Superior temporal gyrus (tissue), 1 donor: ENCODE data around the gene GPR107.

Experiments
- DNase-seq: peaks from one replicate; pipeline ENCODE4 v3.0.0-alpha.2; 2016; ENCODE audit errors: extremely low spot score

GPR107 gene

GRCh38 chr9:130027533-130028365, 26.0 kb upstream of the GPR107 start:
- no peak for DNase-seq

DNA sequence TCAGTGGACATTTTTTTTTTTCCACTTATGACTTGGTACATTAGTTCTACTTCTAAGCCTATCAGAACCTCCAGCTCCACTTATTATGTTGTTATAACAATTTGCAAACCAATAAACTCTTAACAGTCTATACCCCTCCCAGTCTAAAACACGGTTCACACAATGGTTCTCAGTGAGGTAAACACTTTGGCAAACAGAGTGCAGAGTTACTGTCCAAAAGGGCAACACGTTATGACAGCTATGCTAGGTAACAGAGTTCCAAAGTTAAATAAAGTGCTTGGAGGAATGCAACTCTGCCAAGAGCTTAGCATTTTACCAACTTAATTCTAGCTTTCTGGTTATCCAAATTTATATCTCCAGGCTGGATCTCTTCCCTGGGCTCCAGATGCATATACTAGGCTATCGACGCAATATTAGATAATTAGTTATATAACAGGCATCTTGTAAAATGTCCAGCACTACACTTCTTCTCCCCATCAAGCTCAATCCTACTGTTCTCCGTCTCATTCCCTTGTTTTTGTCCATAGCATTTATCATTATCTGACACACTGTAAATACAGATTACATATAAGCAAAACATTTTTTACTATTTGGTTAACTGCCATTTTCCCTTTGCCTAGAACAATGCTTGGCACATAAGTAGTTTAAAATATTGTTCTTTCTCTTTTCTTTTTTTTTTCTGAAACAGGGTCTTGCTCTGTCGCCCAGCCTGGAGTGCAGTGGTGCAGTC, 25.0 kb upstream of the GPR107 start:
- no peak for DNase-seq

DNA sequence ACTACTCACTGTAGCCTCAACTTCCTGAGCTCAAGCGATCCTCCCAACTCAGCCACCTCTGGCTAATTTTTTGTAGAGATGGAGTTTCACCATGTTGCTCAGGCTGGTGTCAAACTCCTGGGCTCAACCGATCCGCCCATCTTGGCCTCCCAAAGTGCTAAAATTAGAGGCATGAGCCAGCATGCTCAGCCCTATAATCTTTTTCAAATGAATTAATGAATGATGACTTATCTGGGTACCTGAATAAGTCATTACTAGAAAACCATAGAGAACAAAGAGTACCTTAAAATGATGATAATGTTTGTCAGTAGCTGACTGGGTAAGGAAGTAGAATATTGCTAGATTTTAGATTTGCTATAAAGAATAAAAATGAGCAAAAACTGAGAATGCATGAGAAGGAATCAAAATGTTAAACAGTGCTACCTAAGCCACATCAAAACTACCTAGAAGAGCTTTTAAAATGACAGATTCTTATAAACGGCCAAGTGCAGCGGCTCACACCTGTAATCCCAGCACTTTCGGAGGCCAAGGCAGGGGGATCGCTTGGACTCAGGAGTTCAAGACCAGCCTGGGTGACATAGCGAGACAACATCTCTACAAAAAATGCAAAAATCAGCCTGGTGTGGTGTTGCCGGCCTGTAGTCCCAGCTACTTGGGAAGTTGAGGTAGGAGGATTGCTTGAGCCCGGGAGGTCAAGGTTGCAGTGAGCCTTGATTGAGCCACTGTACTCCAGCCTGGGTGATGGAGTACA, 24.3 kb upstream of the GPR107 start:
- DNase-seq: no peak

GRCh38 chr9:130030651-130031127, 23.0 kb upstream of the GPR107 start:
- DNase-seq: no peak

DNA sequence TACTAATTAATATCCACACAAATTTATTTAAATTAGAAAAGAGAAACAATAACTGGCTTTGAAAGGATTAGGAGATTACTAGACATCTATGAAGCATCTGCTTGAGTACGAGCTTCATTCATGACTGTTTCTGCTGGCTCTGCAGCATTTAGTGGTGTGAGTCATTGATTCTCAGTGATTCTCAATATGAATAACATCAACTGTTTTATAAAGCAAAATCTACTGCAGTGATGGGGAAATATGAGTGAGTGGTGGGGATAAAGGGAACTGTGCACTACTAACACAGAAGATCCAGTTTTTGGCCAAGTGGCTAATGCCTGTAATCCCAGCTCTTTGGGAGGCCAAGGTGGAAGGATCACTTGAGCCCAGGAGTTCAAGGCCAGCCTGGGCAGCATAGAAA, 19.1 kb upstream of the GPR107 start:
- no peak for DNase-seq

DNA sequence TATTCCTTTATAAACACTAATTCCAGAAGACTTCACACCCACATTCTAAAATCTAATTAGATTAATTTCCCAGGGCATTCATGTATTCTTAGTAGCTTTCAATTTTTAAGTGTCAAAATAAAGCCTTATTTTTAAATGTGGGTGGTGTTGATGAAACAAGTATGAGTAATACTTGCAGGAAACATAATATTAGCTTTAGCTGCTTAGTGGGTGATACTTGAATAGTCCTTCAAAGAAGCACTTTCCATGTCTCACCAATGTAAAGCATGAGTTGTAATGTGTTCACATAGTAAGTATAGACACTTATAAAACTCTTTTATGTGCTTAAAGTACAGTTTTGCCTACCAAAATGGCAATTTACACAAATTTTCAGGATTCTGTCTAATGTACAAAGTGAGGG, 17.6 kb upstream of the GPR107 start:
- DNase-seq: no peak

DNA sequence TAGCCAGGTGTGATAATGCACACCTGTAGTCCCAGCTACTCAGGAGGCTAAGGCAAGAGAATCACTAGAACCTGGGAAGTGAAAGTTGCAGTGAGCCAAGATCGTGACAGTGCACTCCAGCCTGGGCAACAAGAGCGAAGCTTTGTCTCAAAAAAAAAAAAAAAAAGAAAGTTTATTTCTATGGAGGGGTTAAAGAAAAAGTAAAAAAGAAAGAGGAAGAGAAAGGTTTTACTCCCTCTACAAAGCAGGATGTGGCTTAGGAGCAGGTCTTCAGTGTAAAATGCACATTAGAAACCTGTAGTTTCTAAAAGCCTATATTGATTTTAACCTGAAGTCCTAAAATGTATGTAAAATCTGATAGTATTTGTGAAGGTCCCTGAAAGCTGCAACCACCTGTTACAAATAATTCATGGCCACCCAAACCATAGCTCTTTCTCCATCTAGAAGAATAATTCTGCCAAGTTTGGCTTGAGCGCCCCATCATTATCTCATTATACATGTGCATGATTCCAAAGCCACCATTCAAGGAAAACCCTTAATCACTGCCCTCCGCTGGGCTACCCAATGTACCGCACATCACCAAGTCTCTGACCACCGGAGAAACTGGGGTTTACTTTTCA, 14.1 kb upstream of the GPR107 start:
- peak; percentile 64 for DNase-seq

- peak; percentile 47 for DNase-seq
These were observed 12.6 kb upstream of the GPR107 start for GRCh38 chr9:130040984-130041647.

GRCh38 chr9:130041648-130042405, 11.9 kb upstream of the GPR107 start:
- DNase-seq: peak; percentile 53

DNA sequence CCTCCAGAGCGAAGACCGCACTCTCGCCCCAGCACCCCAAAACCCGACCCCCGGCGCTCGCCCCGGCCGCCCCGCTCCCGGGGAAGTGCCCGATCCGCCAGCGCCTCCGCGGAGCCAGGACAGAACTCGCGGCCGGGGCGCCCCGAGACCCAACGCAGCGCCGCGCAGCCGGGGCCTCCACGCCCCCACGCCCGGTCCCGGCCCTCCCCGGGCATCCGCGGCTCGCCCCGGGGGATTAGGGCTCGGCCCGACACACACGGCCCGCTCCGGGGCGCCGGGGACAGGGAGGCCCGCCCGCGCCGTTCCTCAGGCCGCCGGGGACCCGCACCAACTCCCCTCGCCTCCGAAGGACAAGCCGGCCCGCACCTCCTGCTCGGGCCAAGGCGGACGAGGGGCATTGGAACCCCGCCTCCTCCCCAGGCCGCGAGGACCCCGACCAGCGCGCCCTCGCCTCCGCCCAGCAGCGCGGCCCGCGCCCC, 11.3 kb upstream of the GPR107 start:
- no peak for DNase-seq

DNA sequence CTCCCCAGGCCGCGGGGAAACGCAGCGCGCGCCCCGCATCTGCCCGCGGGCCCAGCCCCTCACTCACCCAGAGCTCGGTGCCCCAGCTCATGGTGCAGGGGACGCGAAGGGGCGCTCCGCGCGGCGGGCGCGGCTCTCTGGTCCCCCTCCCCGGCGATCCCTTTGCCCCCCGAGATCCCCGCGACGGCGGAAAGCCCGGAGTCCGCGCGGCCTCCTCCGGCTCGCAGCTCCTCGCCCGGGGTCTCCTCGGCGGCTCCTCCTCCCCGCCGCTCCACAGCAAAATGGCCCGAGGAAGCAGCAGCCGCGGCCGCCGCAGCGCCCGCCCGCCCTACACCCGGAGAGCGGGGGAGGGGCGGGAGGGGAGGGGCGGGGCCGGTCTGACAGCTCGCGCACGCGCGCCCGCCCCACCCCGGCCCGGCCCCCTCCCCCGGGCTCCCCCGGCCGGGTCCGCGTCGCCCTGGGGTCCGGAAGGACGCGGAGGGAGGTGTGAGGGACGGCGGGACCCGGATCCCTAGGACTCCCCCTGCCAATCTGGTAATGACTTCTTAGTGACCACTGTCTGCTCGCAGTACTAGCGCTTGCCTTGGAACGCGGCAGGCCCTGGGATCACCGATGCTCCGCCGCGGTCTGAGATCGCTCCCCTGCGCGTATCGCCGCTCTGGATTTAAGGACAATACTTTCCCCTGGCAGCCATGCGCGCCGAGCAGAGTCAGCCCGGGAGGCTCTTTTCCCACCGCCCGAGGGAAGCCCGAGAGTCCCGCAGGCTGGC, 10.6 kb upstream of the GPR107 start, which contains the start of gene FNBP1:
TSS of gene FNBP1 (minus strand) at position 305 of the 769 bp plus-strand sequence. CDS start at position 91, 214 bp downstream.
- DNase-seq: peak; percentile 75

DNA sequence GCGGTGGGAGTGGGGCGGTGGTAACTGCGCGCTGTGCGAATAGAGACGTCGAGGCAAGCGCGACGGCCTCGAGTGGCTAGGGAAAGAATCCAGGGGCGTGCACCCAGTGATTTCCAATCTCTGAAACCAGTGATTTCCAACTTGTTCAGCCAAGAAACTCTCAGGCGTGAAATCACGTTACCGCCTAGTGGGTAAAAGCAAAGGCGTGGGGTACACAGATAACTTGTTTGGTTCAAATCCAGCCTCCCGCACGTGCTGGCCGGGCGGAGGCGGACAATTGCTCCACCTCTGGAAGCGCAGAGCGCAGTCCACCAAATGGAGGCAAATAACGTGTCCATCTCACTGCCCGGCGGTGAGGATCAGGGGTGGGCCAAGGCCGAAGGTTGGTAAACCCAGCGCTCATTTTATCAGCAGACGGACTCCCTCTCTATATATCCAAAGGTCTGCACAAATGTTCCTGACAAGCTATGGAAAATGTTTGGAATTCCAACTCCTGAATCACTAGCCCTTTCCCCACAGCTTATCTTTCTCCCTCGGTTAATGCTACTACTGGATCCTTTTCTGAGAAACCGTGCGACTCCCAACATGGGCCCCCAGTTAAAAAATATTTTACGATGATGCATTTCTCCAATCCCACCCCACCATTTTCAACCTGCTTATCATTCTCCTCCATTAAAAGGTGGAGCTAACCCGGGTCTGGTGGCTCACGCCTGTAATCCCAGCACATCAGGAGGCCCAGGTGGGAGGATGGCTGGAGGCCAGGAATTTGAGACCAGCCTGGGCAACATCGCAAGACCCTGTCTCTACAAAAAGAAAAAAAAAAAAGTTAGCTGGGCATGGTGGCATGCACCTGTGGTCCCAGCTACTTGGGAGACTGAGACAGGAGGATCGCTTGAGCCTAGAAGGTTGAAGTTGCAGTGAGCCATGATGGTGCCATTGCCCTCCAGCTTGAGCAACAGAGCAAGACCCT, 9.8 kb upstream of the GPR107 start:
- DNase-seq: no peak

- no peak for DNase-seq
These were observed 7.8 kb upstream of the GPR107 start for GRCh38 chr9:130045725-130046450.

GRCh38 chr9:130049431-130050210, 4.1 kb upstream of the GPR107 start:
- DNase-seq: no peak

DNA sequence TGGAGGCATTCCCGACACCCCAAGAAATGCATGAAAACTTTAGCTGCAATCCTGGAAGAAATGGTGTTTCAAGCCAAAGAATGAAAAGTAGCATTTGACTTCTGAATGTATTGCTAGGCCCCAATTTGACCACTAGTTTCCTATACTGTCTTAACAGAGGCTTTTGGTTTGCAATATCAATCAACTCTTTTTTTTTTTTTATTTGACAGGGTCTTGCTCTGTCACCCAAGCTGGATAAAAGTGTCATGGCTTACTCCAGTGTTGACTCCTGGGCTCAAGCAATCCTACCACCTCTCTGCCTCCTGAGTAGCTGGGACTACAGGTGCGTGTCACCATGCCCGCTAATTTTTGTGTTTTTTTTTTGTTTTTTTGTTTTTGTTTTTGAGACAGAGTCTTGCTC, 3.2 kb upstream of the GPR107 start:
- DNase-seq: no peak

- no peak for DNase-seq
These were observed 1.9 kb upstream of the GPR107 start for GRCh38 chr9:130051855-130052254.

- DNase-seq: no peak
These were observed 600 bp upstream of the GPR107 start for GRCh38 chr9:130053109-130053503.
